Lower leg skin (tissue), 4 donors: ENCODE results near the gene RNF144A. TPM values are rescaled to one million over a fixed set of nuclear protein-coding genes. Genes with fewer than 3 reads are reported as not detected.
"Not testable (repeated sequence)": the region's sequence is repeated elsewhere in the genome, so short reads cannot be mapped to it uniquely, and the experiment has no call there.

ENCODE experiments used
- DNase-seq, 2 donors: peaks; one replicate each; pipeline ENCODE4 v3.0.0-alpha.2; 2019; ENCODE audit warnings: low spot score in 2 of 2
- H3K4me3 ChIP-seq: fragments of 200-600 bp; sonication (generic); 2 replicates; pipeline ENCODE4 v1.5.1; 2017; ENCODE audit warnings: mild to moderate bottlenecking, low read depth; ENCODE audit not compliant: poor library complexity, severe bottlenecking
- CTCF ChIP-seq, 3 donors: fragments of 450-650 bp; IDR thresholded peaks; one replicate each; pipeline ENCODE4 v1.5.1; 2016; ENCODE audit warnings: antibody characterized with exemption in 3 of 3, mild to moderate bottlenecking in 3 of 3, moderate library complexity in 2 of 3
- POLR2A ChIP-seq, 2 donors: fragments of 450-650 bp; IDR thresholded peaks; one replicate each; pipeline ENCODE4 v1.6.1; 2016 to 2017; ENCODE audit warnings: antibody characterized with exemption in 2 of 2, mild to moderate bottlenecking in 1 of 2, moderate library complexity in 1 of 2
- WGBS, 2 donors: methylation state at CpG; one replicate each; pipeline ENCODE4 v1.1.5; 2018; 5-methylcytosine and 5-hydroxymethylcytosine counted together
- intact Hi-C: fragments of 100-400 bp; cut with DNase I; formaldehyde crosslinking; loops from one replicate; pipeline ENCODE4 v1.15.0; 2023; ENCODE audit warnings: low total_unique reads
- total RNA-seq, 4 donors: library from RNA; depleted of rRNA; stranded (reverse); fragments of >200 nt; gene quantifications; one replicate each; pipeline ENCODE4 v1.1.0, GENCODE V29; 2016

RNF144A gene
- total RNA-seq, 4 donors from 2014 or later: 5.2 to 10.9 (median 7.6) TPM

- 59 to 68% methylated on average over 2 of the region's 2 CpGs for WGBS, 2 donors
- no peak for DNase-seq
- no peak for TF ChIP-seq POLR2A (IDR thresholded peaks at IDR 0.05)
- no peak for TF ChIP-seq CTCF (IDR thresholded peaks at IDR 0.05)
- intact Hi-C loops: no loop called here
- no peak overlapping the region for H3K4me3 ChIP-seq
These were observed 76.7 kb downstream of the RNF144A start for GRCh38 chr2:6993936-6994335.

GRCh38 chr2:6994536-6995128 lies 77.4 kb downstream of the RNF144A start:
- no peak for TF ChIP-seq POLR2A (IDR thresholded peaks at IDR 0.05)
- no peak for TF ChIP-seq CTCF (IDR thresholded peaks at IDR 0.05)
- H3K4me3 ChIP-seq: no peak overlapping the region
- DNase-seq: no peak
- intact Hi-C loops: no loop called here
- WGBS, 2 donors: 89 to 94% methylated on average over 12 of the region's 12 CpGs

GRCh38 chr2:6995391-6996097 lies 78.3 kb downstream of the RNF144A start:
- DNase-seq: no peak
- 71 to 84% methylated on average over 11 of the region's 11 CpGs for WGBS, 2 donors
- TF ChIP-seq POLR2A (IDR thresholded peaks at IDR 0.05) (no peak), CTCF (IDR thresholded peaks at IDR 0.05) (no peak)
- intact Hi-C loops: no loop called here
- H3K4me3 ChIP-seq: no peak overlapping the region

DNA sequence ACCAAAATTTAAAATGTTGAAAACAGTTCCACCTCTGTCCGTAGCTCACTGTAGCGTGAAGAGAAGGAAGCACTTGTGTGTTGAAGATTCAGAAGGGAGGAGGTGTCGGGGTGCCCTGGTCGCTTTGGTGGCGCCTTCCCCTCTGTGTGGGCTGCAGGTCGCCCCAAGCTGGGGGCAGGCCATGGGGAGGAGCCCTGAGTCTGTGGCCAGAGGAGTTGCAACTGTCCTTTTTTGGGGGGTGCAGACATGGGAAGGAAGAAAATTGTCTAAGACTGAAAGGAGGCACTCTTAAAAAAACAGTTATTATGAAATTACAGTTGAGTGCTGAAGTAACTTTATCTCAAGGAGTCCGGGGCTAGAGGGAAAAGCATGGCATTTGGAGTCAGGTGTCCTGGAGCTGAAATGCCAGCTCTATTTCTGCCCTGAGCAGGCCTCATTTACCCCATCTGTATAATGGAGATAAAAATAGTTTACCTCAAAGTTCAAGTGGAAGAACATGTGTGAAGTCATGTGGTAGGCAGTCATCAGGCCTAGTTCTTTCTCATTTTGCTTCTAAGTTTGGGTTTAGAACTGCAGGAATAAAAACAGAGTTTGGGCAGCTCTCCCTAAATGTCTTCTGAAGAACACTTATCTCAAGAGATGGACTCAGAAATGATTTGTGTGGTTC lies 82.1 kb downstream of the RNF144A start:
- TF ChIP-seq CTCF (IDR thresholded peaks at IDR 0.05): no peak
- TF ChIP-seq POLR2A (IDR thresholded peaks at IDR 0.05): no peak
- intact Hi-C loops: no loop called here
- no peak overlapping the region for H3K4me3 ChIP-seq
- WGBS, 2 donors: 87 to 97% methylated on average over 7 of the region's 7 CpGs
- no peak for DNase-seq

DNA sequence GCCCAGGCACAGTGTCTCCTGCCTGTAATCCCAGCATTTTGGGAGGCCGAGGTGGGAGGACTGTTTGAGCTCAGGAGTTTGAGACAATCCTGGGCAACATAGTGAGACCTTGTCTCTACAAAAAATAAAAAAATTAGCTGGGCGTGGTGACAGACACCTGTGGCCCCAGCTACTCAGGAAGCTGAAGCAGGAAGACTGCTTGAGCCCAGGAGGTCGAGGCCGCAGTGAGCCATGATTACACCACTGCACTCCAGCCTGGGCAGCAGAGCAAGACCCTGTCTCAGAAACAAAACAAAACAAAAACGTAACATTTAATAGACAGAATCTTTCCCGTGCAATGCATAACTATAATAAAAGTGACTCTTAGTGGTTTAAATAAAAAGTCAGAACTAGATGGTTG lies 84.2 kb downstream of the RNF144A start:
- H3K4me3 ChIP-seq, intact Hi-C loops, DNase-seq: not testable (repeated sequence)
- WGBS, 2 donors: 88 to 94% methylated on average over 6 of the region's 6 CpGs

GRCh38 chr2:7003895-7004294 lies 86.7 kb downstream of the RNF144A start:
- no peak for DNase-seq
- TF ChIP-seq POLR2A (IDR thresholded peaks at IDR 0.05): no peak
- no peak for TF ChIP-seq CTCF (IDR thresholded peaks at IDR 0.05)
- intact Hi-C loops: no loop called here
- no peak overlapping the region for H3K4me3 ChIP-seq
- WGBS, 2 donors: 96 to 97% methylated on average over 3 of the region's 3 CpGs
